Activated CD4-positive, alpha-beta T cell treated with anti-CD3 and anti-CD28 coated beads, Interleukin-2, Interleukin-6, amounts not matched to agents 100 ng/mL and 50 ng/mL, durations not matched to agents 16 hours and 8 hours (primary cell): Measurements from ENCODE around the gene PRKAR1A.
"Not testable (repeated sequence)": the region's sequence is repeated elsewhere in the genome, so short reads cannot be mapped to it uniquely, and the experiment has no call there.

Source experiments
- DNase-seq: peaks from one replicate; pipeline ENCODE4 v3.0.0-alpha.2; 2020

The PRKAR1A gene

GRCh38 chr17:68512247-68512959 is at the start of gene PRKAR1A:
PRKAR1A (plus strand) TSS chr17:68512430; CDS start chr17:68515400, 2,970 bp downstream.
- peak; percentile 93 for DNase-seq

GRCh38 chr17:68463211-68464019 is 48.8 kb upstream of the PRKAR1A start:
- DNase-seq, result no peak

DNA sequence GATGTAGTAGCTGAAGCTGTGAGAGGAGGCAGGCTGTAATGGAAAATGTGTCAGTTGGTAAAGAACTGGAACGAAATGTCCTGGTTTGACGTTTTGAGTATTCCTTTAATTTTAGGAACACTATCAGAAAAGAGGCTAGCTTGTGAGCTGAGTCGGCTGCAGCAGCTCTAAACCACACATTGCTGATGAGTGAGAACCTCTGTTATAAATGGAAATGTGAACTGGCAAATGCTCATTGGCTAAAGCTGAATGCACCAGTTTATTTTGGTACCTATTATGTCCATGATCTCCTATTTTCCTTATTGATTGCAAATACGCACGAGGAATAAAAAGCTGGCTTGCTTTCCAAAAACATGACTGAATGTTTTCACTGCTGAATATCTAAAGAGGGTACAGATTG is 43.9 kb upstream of the PRKAR1A start:
- DNase-seq, result no peak

DNA sequence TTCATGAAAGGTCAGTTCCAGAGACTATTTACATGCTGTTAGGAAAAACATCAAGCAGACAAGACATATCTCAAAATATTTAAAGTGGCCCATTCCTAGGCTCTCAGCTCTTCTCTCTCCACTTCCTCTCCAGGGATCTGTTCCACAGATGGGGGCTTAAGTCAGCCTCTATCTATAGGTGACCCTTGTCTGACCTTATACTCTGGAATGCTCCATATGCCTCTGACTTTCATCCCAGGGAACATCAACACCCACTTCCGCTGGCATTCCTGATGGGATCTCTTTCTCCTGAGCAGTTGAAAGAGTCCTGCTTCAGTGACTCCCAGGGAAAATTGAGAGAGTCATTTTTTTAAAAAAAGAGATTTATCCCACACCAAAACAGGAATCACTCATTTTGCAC is 43.4 kb upstream of the PRKAR1A start:
- DNase-seq, result no peak

GRCh38 chr17:68470961-68471360 is 41.3 kb upstream of the PRKAR1A start:
- DNase-seq, result no peak

DNA sequence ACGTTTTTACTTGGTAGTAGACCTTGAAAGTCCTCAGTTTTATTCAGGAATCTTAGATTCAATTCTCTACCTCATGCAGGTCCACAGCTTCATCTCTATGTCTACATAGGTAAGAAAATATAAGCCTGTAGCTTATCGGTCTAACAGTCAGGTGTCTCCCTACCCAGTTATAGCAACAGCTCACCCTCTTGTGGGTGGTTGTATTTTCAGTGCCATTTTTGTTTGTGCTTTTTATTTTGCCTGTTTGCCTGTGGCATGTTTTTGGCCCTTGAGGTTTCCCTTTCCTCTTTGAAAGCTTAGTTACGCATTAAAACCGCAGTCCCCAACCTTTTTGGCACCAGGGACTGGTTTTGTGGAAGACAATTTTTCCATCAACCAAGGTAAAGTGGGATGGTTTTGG is 31.3 kb upstream of the PRKAR1A start:
- no peak for DNase-seq

GRCh38 chr17:68482576-68483041 is 29.6 kb upstream of the PRKAR1A start:
- DNase-seq, result no peak

DNA sequence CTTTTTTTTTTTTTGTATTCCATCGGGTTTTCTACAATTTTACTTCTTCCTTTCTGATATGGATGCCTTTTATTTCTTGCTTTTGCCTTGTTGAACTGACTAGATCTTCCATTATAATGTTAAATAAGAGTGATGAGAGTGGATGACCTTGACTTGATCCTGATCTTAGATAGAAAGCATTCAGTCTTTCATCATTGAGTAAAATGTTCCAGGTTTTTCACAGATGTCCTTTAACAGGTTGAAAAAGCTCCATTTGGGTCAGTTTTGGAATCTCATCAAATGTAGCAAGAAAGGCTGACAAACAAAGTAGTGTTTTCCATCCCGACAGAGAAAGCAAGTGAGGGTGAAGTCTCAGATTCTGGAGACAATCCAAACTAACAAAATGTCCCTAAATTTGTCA is 27.8 kb upstream of the PRKAR1A start:
- DNase-seq, result no peak

- no peak for DNase-seq
Measured at GRCh38 chr17:68489919-68490318, 22.3 kb upstream of the PRKAR1A start.

DNA sequence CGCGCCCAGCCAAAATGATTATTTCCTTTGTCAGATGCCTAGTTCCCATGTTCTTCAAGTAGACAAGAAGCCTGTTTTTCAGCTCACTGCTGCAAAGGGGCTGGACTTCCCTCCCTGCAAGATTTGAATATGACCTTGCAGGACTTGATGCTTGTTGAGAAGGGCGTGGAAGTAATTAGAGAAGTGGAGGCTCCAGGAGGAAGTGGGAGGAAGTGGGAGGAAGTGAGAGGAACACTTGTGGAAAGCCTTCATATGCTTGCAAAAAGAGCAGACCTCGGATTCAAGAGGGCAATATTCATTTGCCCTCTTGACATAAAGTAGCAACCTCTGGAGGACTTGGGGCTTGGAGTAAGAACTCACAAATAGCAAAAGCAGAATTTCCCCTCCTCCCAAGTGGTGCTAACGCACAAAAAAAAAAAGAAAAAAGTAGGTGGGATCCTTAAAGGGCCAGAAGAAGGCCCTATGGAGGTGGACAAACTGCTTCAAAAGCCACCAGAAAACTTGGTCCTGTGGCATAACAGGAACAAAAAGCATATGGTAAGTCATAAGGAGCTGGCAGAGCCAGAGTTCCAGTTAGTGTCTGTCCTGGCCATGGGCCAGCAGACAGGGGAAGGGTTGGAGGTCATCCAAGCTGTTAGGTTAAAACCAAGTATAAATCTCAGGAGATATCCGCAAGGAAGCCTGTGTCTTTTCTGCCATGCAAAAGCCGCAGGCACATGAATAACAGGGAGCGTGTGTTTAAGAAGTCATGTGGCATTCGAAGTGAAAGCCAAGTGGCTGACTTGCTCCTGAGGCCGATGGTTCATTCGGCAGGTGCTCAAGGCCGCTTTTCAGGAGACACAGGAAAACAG is 20.6 kb upstream of the PRKAR1A start:
- no peak for DNase-seq

DNA sequence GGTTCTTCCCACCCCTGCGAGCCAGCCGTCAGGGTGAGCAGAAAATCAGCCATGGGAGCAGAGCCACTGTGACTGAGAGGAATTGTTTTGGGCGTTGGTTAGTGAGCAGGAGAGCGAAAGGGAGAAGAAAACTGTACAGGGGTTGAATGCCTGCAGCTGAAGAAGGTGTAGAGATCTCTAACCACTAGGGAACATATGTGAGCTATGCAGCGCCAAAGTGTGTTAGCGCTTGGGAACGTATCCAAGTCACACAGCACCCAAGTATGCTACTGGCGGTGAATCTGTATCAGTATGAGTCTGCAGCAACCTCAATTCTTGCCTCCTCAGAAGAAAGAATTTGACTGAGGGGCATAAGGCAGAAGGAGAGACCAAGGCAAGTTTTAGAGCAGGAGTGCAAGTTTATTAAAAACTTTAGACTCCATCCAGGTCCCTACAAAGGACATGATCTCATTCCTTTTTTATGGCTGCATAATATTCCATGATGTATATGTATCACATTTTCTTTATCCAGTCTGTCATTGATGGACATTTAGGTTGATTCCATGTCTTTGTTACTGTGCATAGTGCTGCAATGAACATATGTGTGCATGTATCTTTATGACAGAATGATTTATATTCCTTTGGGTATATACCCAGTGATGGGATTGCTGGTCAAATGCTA is 19.7 kb upstream of the PRKAR1A start:
- DNase-seq, result not testable (repeated sequence)

DNA sequence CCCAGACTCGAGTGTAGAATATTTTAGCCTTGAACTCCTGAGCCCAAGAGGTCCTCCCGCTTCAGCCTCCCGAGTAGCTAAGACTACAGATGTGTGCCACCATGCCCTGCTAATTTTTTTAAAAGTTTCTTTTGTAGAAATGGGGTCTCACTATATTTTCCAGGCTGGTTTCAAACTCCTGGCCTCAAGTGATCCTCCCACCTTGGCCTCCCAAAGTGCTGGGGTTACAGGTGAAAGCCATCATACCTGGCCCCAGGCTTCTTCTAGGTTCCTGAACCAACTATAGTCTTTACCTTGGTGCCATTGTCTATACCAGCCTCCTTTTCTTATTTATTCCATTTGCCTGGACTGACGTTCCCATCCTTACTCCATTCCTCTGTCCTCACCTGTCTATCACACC is 17.1 kb upstream of the PRKAR1A start:
- DNase-seq, result no peak

GRCh38 chr17:68497885-68498319 is 14.3 kb upstream of the PRKAR1A start:
- DNase-seq, result peak; percentile 70

DNA sequence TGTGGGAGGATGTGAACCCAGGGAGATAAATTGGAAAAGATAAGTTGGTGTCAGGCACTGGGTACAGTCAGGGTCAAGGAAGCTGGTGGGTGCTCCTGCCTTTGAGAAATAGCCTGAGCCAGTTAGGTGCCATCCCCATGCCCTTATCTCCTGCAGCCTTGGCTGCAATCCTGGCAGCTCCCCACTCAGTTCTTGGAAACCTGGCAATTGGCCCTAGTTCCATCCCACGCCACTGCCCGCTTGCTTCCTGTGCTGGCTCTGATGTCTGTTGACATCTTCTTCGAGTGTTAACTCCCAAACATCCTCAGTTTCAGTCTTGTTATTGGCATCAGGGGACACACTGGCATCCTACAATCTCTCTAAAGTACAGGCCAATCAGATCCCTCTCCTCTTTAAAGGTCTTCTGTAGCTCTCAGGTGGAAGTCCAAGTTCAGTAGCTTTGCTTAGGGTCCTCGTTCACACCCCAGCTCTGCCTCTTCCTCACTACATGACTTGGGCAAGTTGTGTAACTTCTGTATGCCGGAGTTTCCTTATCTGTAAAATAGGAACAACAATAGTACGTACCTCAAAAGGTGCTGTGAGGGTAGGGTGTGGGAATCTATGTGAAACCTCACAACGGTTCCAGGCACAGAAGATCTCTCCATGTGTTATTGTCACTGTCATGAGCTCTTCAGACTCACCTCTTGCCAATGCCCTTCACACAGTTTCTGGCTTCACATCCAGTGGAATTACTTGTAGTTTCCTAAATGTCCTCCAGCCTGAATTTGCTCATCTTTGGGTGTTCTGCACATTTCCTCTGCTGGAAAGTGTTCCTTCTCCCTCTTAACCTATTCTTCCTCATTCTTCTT is 13.5 kb upstream of the PRKAR1A start:
- DNase-seq, result no peak

- no peak for DNase-seq
Measured at GRCh38 chr17:68499587-68499986, 12.6 kb upstream of the PRKAR1A start.

- DNase-seq, result no peak
Measured at GRCh38 chr17:68501074-68501473, 11.2 kb upstream of the PRKAR1A start.

- no peak for DNase-seq
Measured at GRCh38 chr17:68505951-68506350, 6.3 kb upstream of the PRKAR1A start.

DNA sequence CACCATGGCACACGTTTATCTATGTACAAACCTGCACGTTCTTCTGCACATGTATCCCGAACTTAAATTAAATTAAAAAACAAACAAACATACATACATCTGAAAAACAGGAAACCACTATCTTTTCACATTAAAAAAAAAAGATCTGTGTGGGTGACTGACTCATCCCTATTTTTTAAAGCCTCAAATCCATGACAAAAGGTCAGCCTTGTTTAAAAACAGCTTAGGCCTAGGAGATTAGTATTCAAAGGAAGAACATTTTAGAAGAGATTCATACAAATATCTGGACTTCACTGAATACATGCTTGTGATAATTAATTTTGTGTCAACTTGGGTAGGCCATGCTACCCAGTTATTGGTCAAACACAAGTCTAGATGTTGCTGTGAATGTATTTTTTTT is 4.7 kb upstream of the PRKAR1A start:
- no peak for DNase-seq

DNA sequence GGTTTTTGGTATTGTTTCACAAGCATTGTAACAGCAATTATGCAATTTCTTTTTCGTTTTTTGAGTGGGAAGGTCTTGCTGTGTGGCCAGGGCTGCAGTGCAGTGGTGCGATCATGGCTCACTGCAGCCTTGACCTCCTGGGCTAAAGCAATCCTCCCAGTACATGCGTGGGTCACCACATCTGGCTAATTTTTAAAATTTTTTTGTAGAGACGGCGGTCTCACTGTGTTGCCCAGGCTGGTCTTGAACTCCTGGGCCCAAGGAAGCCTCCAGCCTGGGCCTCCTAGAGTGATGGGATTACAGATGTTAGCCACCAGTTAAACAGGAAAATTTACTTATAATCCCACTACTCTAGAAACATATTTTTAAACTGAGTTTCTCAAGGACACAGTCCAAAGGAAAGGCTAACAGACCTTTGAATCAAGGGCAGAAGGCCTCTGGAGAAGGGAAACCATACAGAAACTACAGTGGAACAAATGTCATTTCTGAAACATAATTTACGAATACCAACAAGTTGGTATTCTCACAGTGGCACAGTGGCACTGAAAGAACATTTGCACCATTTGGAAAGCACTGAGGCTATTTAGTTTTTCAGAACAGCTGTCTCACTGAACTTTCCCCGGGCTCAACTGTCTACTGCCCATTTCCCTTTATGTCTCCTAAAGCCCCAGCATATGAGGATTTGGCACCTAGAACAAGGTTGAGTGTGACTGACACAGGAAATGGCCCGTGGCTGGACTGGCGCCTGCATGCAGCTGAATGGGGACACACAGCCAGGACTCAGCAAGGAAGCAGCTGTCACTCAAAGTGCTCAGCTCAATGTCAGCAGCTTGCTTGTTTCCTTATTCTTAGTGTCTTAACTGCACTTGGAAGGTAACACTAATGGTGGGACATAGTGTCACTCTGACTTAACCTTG is 2.8 kb upstream of the PRKAR1A start:
- peak; percentile 27 for DNase-seq

DNA sequence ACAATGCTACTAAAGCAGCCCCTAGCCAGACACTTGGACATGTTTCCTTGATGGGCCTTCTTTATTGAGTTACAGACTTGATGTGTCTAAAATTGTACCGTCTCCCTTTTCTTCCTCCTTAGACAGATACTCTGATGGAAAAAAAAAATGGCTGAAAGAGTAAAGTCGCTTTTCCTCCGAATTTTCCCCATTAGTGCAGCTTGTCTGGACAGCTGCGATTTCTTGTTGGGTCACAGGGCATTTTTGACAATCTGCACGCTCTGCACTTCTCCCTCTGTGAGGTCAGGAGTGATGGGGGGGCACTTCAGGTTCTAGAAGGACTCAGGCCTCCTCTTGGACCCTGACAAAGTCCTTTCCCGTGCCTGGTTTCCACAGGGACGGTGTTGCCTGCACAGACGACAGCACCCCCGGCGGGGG is 968 bp upstream of the PRKAR1A start:
- DNase-seq, result no peak
